Measurements from ENCODE around the gene ALDH2. TPM values are rescaled to one million over a fixed set of nuclear protein-coding genes. Genes with fewer than 3 reads are reported as not detected.
A peak's percentile ranks its signal among the peaks of the same experiment; 100 is the strongest.
"Not testable (repeated sequence)": the region's sequence is repeated elsewhere in the genome, so short reads cannot be mapped to it uniquely, and the experiment has no call there.

The ALDH2 gene
- total and polyA plus RNA-seq, 12 donors: 60.6 to 403 (median 318) TPM

DNA sequence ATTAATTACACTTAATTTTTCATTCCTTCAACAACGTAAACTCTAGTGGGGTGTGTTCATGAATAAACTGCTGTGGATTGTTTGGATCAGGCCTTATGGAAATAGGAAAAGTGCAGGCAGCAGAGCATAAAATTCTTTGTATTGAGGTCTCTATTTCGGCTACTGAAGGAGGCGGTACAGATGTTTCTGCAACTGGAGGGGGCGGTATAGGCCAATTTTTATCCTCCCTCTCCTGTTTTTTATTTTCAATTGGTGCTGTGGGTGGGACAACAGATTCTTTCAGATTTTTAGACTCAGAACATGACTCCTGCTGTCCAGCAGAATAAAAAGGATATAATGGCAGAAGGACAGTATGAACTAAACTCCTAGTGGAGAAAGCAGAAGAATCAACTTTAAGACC, 57.6 kb downstream of the ALDH2 start:
- DNase-seq; H3K4me3 ChIP-seq; intact Hi-C loops (cut with DNase I); H3K27me3 ChIP-seq; H3K9me3 ChIP-seq; H3K36me3 ChIP-seq: not testable (repeated sequence)
- peak in 3 of 8 donors; percentile 24 to 46 (median 39) for ATAC-seq
- Histone ChIP-seq H3K27ac (peak overlapping the region in 1 of 10 donors; percentile 36), H3K4me1 (peaks cover 0 to 28% (median 5%) of the 10 kb centered on the region in 9 donors)
- WGBS, 2 donors: 48% methylated on average over 4 of the region's 4 CpGs
- TF ChIP-seq, protein P1, sequence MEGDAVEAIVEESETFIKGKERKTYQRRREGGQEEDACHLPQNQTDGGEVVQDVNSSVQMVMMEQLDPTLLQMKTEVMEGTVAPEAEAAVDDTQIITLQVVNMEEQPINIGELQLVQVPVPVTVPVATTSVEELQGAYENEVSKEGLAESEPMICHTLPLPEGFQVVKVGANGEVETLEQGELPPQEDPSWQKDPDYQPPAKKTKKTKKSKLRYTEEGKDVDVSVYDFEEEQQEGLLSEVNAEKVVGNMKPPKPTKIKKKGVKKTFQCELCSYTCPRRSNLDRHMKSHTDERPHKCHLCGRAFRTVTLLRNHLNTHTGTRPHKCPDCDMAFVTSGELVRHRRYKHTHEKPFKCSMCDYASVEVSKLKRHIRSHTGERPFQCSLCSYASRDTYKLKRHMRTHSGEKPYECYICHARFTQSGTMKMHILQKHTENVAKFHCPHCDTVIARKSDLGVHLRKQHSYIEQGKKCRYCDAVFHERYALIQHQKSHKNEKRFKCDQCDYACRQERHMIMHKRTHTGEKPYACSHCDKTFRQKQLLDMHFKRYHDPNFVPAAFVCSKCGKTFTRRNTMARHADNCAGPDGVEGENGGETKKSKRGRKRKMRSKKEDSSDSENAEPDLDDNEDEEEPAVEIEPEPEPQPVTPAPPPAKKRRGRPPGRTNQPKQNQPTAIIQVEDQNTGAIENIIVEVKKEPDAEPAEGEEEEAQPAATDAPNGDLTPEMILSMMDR (IDR thresholded peaks at IDR 0.05): peak in 7 of 9 donors; percentile 26 to 47 (median 41)

DNA sequence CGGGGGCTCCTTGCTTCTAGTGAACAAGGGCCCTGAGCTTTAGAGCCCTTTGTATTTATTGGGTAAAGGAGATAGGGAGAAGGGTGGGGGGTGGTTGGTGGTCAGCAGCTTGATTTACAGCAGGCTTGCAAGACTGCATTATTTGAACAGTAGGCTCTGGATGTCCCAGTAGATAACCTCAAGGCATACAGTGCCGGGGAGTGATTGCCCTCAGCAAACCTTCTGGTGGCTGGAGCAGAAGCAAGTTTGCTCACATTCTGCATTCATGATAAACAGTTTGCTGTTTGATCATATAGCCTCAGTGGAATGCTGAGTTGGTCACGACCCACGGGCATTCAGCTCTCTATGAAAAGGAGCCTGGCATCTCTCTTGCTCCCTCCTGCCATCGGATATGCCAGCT, 58.8 kb downstream of the ALDH2 start:
- ATAC-seq (no peak), DNase-seq (no peak)
- TF ChIP-seq, protein P1 (IDR thresholded peaks at IDR 0.05): no peak
- H3K4me3 ChIP-seq: no peak overlapping the region
- H3K9me3 ChIP-seq: no peaks in the 10 kb centered on the region
- H3K36me3 ChIP-seq: no peaks in the 10 kb centered on the region
- no peaks in the 10 kb centered on the region for H3K27me3 ChIP-seq
- H3K27ac ChIP-seq: no peak overlapping the region
- 80 to 82% methylated on average over 5 of the region's 5 CpGs for WGBS, 2 donors
- H3K4me1 ChIP-seq: peaks cover 0 to 28% (median 0%) of the 10 kb centered on the region in 9 donors
- intact Hi-C loops (cut with DNase I): no loop called here

DNA sequence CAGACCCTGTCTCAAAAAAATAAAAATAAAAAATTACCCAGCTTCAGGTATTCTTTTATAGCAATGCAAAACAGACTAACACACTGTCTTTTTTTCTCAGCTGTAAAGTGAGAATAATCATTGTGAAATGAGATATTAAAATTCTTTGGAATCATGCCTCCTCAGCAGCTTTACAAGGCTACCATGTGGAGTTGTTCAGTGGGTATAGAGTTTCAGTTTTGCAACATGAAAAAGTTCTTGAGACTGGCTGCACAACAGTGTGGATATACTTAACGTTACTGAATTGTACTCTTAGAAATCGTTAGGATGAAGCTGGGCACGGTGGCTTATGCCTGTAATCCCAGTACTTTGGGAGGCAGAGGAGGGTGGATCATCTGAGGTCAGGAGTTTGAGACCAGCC, 59.6 kb downstream of the ALDH2 start:
- no peak for ATAC-seq
- no peaks in the 10 kb centered on the region for H3K36me3 ChIP-seq
- H3K9me3 ChIP-seq: no peaks in the 10 kb centered on the region
- no peak overlapping the region for H3K4me3 ChIP-seq
- peaks cover 0 to 28% (median 0%) of the 10 kb centered on the region in 9 donors for H3K4me1 ChIP-seq
- intact Hi-C loops (cut with DNase I): no loop called here
- WGBS, 2 donors: 78 to 79% methylated on average over 3 of the region's 3 CpGs
- no peaks in the 10 kb centered on the region for H3K27me3 ChIP-seq
- DNase-seq: no peak
- TF ChIP-seq, protein P1 (IDR thresholded peaks at IDR 0.05): no peak
- H3K27ac ChIP-seq: no peak overlapping the region

DNA sequence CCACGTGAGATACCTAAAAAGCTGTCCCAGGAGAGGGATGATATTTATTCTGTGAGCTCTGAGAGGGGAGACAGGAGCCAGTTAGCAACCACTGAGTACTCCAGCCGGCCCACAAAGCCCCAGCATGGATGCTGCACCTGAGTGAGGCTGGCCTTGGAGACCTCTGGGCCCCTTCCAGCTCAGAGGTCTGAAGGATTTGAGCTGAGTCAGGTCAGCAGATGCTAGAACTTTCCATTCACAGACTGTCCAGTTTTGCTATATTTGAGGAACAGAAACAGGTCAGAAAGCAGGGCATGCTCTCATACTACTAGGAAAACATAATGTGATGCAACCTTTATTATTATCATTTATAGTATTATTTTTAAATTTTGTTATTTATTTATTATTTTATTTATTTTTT, 60.3 kb downstream of the ALDH2 start:
- 59 to 74% methylated on average over 2 of the region's 2 CpGs for WGBS, 2 donors
- TF ChIP-seq, protein P1 (IDR thresholded peaks at IDR 0.05): no peak
- Histone ChIP-seq H3K36me3 (no peaks in the 10 kb centered on the region), H3K4me3 (no peak overlapping the region), H3K9me3 (no peaks in the 10 kb centered on the region), H3K27ac (no peak overlapping the region), H3K4me1 (peaks cover 0 to 25% (median 0%) of the 10 kb centered on the region in 9 donors), H3K27me3 (no peaks in the 10 kb centered on the region)
- no peak for DNase-seq
- intact Hi-C loops (cut with DNase I): no loop called here
- no peak for ATAC-seq

All from heart right ventricle (tissue), 16 donors.